ENCODE measurements around the gene CFAP46.

- TF ChIP-seq CTCF (IDR thresholded peaks at IDR 0.05; ENCODE audit: borderline replicate concordance, extremely low read depth, low read length, poor library complexity, severe bottlenecking) = no peak
- no peak for TF ChIP-seq EZH2 (IDR thresholded peaks at IDR 0.05; ENCODE audit: borderline replicate concordance, low read depth, low read length, severe bottlenecking)
These were observed 92.8 kb downstream of the CFAP46 start for GRCh38 chr10:132849546-132850031.
